ENCODE measurements around the gene ITGA4. TPM values are rescaled to one million over a fixed set of nuclear protein-coding genes. Genes with fewer than 3 reads are reported as not detected.
A peak's percentile ranks its signal among the peaks of the same experiment; 100 is the strongest.
"Not testable (repeated sequence)": the region's sequence is repeated elsewhere in the genome, so short reads cannot be mapped to it uniquely, and the experiment has no call there.

ITGA4 gene
- total RNA-seq, 4 donors from 2014 or later, result 0.51 to 112 (median 4.5) TPM

DNA sequence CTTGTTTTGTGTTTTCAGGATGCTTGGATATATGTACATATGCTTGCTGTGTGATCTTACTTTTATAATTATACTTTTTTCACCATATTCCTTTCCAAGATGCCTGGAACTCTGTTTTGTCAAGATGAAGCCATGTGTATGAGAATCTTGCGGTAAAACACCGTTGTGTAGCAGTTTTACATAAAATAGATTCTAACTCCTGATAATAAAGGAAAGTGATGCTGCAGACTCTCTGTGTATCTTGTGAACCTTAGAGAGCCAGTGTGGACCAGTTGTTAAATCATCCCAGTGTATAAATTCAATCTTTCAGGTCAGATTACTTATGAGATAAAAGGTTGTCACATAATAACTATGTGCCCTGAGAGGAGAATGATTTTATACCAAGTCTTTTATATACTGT is 12.5 kb upstream of the ITGA4 start:
- no peak for TF ChIP-seq POLR2A (IDR thresholded peaks at IDR 0.05)
- TF ChIP-seq, protein P1, sequence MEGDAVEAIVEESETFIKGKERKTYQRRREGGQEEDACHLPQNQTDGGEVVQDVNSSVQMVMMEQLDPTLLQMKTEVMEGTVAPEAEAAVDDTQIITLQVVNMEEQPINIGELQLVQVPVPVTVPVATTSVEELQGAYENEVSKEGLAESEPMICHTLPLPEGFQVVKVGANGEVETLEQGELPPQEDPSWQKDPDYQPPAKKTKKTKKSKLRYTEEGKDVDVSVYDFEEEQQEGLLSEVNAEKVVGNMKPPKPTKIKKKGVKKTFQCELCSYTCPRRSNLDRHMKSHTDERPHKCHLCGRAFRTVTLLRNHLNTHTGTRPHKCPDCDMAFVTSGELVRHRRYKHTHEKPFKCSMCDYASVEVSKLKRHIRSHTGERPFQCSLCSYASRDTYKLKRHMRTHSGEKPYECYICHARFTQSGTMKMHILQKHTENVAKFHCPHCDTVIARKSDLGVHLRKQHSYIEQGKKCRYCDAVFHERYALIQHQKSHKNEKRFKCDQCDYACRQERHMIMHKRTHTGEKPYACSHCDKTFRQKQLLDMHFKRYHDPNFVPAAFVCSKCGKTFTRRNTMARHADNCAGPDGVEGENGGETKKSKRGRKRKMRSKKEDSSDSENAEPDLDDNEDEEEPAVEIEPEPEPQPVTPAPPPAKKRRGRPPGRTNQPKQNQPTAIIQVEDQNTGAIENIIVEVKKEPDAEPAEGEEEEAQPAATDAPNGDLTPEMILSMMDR (IDR thresholded peaks at IDR 0.05), result no peak
- no peak overlapping the region for H3K27ac ChIP-seq
- DNase-seq, result no peak
- no peak overlapping the region for H3K4me3 ChIP-seq
- no peaks in the 10 kb centered on the region for H3K4me1 ChIP-seq
- intact Hi-C loops (cut with DNase I; ENCODE audit: low total_unique reads), result no loop called here
- no peaks in the 10 kb centered on the region for H3K27me3 ChIP-seq
- H3K9me3 ChIP-seq, result no peaks in the 10 kb centered on the region
- no peaks in the 10 kb centered on the region for H3K36me3 ChIP-seq

DNA sequence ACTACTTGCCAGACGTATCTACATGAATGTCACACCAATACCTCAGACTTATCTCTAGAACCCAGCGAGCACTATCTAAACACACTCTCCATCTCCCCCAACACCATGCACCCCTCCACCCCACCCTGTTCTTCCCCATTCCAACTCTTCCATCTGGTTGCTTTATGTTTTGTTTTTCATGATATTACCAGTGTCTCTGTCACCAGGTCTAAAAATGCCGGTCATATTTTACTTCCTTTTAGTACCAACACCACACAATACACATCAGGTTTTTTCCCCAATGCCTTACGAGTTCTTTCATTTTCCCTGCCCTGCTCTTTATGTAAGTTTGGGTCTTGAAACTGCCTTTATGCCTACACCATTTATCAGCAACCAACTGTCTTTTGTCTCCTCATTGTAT is 10.2 kb upstream of the ITGA4 start:
- no peaks in the 10 kb centered on the region for H3K9me3 ChIP-seq
- intact Hi-C loops (cut with DNase I; ENCODE audit: low total_unique reads), result no loop called here
- no peaks in the 10 kb centered on the region for H3K27me3 ChIP-seq
- no peak for TF ChIP-seq POLR2A (IDR thresholded peaks at IDR 0.05)
- TF ChIP-seq, protein P1 (IDR thresholded peaks at IDR 0.05), result no peak
- DNase-seq, result no peak
- no peaks in the 10 kb centered on the region for H3K36me3 ChIP-seq
- no peaks in the 10 kb centered on the region for H3K4me1 ChIP-seq
- no peak overlapping the region for H3K4me3 ChIP-seq
- H3K27ac ChIP-seq, result no peak overlapping the region

DNA sequence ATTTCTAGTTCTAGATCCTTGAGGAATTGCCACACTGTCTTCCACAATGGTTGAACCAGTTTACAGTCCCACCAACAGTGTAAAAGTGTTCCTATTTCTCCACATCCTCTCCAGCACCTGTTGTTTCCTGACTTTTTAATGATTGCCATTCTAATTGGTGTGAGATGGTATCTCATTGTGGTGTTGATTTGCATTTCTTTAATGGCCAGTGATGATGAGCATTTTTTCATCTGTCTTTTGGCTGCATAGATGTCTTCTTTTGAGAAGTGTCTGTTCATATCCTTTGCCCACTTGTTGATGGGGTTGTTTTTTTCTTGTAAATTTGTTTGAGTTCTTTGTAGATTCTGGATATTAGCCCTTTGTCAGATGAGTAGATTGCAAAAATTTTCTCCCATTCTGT is 7.9 kb upstream of the ITGA4 start:
- H3K4me3 ChIP-seq; H3K9me3 ChIP-seq; intact Hi-C loops (cut with DNase I; ENCODE audit: low total_unique reads); DNase-seq; H3K27me3 ChIP-seq; H3K27ac ChIP-seq; H3K4me1 ChIP-seq; H3K36me3 ChIP-seq: not testable (repeated sequence)

DNA sequence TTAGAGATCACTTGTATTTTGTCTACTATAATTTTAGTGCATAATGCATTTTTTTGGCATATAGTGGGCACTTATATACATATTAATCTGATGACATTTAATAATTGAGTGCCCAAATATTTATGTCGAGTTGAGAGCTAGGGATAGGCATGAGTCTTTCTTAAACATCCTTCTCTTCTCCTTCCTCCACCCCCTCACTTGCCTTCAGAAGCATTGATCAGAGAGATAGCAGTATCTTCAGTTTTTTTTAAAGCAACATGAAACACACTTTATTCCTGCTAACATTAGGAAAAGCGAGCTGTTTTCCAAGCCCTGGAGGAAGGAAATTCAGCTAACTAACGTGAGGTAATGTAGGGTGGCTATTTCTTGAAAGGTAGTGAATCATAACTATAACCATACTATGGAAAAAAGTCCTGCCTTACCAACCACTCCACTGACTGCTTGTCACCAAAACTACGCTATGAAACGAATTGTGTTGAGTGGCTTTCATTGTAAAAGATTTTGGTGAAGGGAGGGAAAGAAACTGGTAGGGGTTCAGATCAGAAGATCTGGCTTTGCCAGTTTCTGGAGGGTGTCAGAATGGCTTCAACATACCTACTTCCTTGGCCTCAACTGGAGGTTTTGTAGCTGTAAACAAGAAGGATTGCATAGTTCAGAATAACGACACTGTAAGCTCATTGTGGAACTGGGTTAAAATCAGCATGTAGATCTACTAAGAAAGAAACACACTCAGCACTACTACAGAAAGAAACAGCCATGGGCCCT is 2.3 kb upstream of the ITGA4 start:
- Histone ChIP-seq H3K27me3 (peaks cover 0 to 9% of the 10 kb centered on the region in 2 donors), H3K4me1 (no peaks in the 10 kb centered on the region), H3K36me3 (no peaks in the 10 kb centered on the region), H3K27ac (no peak overlapping the region), H3K4me3 (no peak overlapping the region), H3K9me3 (no peaks in the 10 kb centered on the region)
- DNase-seq, result no peak
- intact Hi-C loops (cut with DNase I; ENCODE audit: low total_unique reads), result no loop called here
- TF ChIP-seq, protein P1 (IDR thresholded peaks at IDR 0.05), result no peak
- TF ChIP-seq POLR2A (IDR thresholded peaks at IDR 0.05), result no peak

DNA sequence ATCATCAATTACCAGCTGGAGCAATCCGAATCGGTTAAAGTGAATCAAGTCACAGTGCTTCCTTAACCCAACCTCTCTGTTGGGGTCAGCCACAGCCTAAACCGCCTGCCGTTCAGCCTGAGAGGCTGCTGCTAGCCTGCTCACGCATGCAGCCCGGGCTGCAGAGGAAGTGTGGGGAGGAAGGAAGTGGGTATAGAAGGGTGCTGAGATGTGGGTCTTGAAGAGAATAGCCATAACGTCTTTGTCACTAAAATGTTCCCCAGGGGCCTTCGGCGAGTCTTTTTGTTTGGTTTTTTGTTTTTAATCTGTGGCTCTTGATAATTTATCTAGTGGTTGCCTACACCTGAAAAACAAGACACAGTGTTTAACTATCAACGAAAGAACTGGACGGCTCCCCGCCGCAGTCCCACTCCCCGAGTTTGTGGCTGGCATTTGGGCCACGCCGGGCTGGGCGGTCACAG is 496 bp upstream of the ITGA4 start:
- Histone ChIP-seq H3K27ac (peak overlapping the region; percentile 23 to 52), H3K4me3 (peak overlapping the region; percentile 29 to 37), H3K9me3 (no peaks in the 10 kb centered on the region), H3K36me3 (no peaks in the 10 kb centered on the region), H3K4me1 (no peaks in the 10 kb centered on the region), H3K27me3 (peaks cover 0 to 9% of the 10 kb centered on the region in 2 donors)
- intact Hi-C loops (cut with DNase I; ENCODE audit: low total_unique reads), result no loop called here
- TF ChIP-seq POLR2A (IDR thresholded peaks at IDR 0.05), result no peak
- TF ChIP-seq, protein P1 (IDR thresholded peaks at IDR 0.05), result no peak
- DNase-seq, result peak; percentile 15 to 16

Data from uterus (tissue), 4 donors.